MV-4-11 (cell line): ENCODE measurements around the gene PHACTR1.
A peak's percentile ranks its signal among the peaks of the same experiment; 100 is the strongest.

Experiments used
- DNase-seq: peaks from one replicate; lab custom pipeline; 2025; lab: John Stamatoyannopoulos, UW

Gene PHACTR1

DNA sequence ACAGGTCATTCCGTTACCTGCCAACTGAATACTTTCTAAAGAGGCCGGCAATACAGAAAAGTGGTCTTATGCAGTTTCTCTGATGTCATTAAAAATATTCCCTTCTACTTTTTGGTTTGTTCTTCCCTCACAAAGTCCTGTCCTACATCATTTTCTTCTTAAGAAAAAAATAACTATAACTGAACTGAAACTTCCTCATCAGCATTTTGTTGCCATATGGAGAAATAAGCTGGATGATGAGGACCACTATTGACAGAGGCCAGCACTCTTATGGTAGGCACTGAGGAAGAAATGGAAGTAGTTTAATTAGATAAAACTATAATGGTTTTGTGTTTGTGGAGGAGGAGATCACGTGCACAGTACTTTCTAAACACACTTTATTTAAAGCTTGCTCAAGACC is 274.9 kb downstream of the PHACTR1 start:
- no peak for DNase-seq

- no peak for DNase-seq
These were observed 276.2 kb downstream of the PHACTR1 start for GRCh38 chr6:12992770-12993169.

DNA sequence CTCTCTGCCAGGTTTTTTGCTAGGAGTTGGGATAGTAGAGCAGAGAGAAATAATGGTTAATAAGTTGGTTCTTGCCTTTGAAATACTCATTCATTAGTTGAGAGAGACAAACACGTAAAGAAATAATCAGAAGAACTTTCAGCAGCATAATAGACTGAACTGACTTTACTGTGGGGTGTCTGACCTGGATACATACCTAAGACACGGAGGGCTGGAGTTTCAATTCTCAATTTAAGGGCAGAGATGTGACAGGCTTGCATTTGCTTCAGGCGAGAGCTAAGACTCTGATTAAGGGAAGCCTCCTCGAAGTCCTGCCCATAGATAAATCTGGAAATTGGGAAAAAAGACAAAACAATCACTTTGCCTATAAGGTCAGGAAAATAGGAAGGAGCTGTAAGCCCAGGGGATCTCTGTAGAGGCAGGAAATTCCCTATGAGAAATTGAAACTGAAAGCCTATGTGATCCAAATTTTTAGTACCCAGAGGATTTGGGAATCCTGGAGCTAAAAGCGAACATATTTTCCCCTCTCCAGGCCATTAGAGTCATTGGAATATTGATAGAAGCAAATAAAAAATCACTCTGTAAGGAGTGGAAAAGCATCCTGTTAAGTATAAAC is 276.8 kb downstream of the PHACTR1 start:
- no peak for DNase-seq

GRCh38 chr6:12995419-12995818 is 278.9 kb downstream of the PHACTR1 start:
- DNase-seq, result no peak

GRCh38 chr6:13000537-13000936 is 284.0 kb downstream of the PHACTR1 start:
- no peak for DNase-seq

GRCh38 chr6:13001927-13002326 is 285.4 kb downstream of the PHACTR1 start:
- DNase-seq, result no peak

GRCh38 chr6:13004601-13005000 is 288.0 kb downstream of the PHACTR1 start:
- DNase-seq, result peak; percentile 28

GRCh38 chr6:13005994-13006393 is 289.4 kb downstream of the PHACTR1 start:
- DNase-seq, result no peak

DNA sequence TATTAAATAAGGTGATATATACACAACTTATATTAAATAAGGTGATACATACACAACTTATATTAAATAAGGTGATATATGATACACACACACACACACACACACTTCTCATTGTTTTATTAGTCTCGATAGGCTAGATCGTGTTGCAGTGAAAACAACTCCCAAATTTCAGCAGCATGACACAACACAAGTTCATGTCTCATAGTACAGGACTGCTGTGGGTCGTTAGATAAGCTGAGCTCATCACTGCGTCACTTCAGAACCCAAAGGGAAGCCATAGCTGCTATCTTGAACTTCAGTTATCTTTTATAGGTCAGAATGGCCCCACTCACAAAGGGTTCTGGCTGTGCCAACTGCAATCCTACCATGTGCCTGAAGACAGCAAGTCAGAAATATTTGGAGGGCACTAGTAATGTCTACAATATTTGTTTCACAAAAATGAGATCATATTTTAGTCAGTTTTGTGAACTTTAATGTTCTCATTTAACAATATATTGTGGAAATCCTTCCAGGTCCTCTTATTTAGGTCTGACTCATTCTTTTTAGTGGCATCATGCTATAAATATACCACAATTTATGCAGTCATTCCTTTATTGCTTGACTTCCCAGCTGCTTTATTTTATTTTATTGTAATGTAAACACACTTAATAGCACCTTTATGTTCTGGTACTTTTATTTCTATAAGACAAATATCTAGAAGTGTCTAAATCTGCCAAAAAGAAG is 290.2 kb downstream of the PHACTR1 start:
- DNase-seq, result no peak

GRCh38 chr6:13007744-13008143 is 291.2 kb downstream of the PHACTR1 start:
- no peak for DNase-seq

DNA sequence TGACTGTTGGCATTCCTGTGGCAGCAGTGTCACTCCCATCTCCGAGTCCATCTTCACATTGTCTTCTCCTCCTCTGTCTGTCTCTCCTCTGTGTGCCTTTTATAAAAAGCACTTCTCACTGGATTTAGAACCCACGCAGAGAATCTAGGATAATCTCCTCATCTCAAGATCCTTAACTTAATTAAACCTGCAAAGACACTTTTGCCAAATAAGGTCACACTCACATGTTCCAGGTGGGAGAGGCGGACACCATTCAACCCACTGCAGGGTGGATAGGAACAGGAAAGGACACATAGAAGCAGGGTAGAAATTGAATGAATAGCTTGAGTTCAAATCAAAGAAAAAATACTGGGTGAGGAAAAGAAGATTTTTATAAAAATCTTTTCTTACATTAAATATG is 292.5 kb downstream of the PHACTR1 start:
- DNase-seq, result no peak

DNA sequence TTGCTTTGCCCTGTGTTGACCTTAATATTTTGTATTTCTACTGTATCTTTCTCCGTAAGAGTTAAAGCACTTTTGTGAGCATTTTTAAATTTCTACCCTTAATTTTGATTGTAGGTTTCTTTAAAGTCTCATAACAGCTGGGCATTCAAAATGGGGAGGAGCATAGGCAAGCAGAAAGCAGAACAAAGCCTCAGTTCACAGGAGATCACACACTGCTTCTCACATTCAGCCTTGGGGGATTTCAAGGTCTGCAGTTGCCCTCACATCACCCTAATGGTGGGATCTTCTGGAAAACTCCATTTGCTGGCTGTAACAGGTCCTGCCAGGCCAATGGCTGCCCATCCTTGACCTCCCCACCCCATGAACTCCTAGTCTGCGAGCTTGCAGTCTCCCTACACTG is 292.9 kb downstream of the PHACTR1 start:
- DNase-seq, result no peak

DNA sequence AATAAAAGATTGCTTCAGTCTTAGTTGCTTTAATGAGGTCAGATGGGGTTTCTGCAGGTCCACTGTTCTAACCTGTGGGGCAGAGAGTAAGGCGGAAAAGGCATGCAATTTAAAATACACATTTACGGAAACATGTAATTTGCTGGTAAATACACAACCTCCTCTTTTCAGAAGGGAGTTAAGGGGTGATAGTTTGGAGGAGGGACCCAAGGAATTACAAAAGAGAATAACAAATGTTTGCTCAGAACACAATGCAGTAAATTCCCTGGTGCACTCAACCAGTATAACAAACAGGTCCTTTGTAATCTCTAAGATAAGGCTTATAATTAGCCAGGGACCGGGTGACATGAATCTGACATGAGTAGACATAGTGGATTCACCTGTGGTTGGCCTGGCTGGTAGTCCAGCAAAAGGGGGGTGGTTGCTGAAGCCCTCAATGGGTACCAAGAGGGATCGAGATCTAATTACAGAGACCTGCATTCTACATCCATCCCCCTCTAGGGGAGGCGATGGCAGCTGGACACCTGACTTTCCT is 295.1 kb downstream of the PHACTR1 start:
- no peak for DNase-seq

GRCh38 chr6:13012296-13012695 is 295.7 kb downstream of the PHACTR1 start:
- peak; percentile 35 for DNase-seq

GRCh38 chr6:13012977-13013680 is 296.6 kb downstream of the PHACTR1 start:
- DNase-seq, result no peak

GRCh38 chr6:13013681-13014503 is 297.3 kb downstream of the PHACTR1 start:
- DNase-seq, result no peak

GRCh38 chr6:13014504-13015378 is 298.2 kb downstream of the PHACTR1 start:
- no peak for DNase-seq

DNA sequence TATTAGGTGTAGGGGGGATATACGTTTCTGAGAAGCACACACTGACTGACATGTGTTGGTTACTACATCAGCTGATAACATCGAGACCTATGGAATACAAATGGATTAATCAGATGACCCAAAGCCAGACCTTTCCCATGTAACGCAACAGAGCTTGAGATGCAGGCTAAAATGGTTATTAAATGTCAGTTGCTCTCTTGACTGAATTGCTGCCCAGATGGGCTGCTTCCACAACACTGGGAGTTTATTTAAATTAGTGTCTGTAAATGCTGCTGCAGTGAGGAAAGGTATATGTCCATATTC is 298.8 kb downstream of the PHACTR1 start:
- no peak for DNase-seq

DNA sequence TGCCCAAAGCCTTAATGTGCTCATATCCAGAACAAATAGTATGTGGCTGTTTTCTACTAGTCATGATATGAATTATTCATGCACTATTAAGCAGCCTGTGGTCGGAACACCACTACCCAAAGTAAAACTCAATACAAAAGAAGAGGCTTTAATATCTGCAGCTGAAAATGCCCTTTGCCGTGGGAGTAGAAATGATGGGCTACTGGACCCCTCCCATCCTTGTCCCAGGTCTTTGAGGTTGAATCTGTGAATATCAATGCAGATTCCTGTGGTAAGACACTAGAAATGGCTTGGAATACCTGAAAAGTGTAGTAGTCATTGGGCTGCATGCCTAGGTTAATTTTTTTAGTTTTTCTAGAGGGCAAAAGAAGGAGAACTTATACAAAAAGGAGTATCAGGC is 308.0 kb downstream of the PHACTR1 start:
- no peak for DNase-seq

DNA sequence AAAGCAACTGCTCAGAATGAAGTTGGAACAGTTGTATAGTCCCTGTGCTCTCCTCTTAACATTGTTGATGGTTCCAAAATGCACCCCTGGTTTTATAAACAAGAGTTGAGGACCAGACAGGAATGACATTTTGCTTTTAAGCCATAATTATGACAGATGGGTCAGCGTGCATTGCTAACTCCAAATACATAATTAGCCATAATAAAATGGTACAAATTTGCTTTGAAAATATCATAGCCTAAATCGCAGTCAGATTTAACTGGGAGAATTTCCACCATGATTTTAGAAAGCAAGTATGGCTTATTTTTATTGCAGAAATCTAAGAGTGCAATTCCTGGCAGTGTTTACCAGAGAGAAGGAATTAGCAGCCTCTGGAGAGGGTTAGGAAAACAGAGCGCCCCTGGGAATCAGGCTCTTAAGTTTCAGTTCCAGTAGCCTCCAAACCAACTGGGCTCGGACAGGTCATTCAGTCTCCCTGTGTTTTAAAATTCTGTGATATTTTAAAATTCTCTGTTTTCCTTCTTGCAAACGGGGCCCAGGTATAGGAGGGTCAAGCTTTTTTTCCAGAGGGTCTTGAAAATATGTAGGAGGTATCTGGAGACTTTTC is 309.4 kb downstream of the PHACTR1 start:
- no peak for DNase-seq

- no peak for DNase-seq
These were observed 310.0 kb downstream of the PHACTR1 start for GRCh38 chr6:13026557-13026956.
